AG08395 (cell line): ENCODE results near the gene KATNAL2.
A peak's percentile ranks its signal among the peaks of the same experiment; 100 is the strongest.
"Not testable (repeated sequence)": the region's sequence is repeated elsewhere in the genome, so short reads cannot be mapped to it uniquely, and the experiment has no call there.

Experiments used
- DNase-seq: peaks from one replicate; pipeline ENCODE4 v3.0.0; 2012; ENCODE audit warnings: mixed read lengths, low spot score

Gene KATNAL2

GRCh38 chr18:47034591-47034990 lies 117.2 kb downstream of the KATNAL2 start:
- DNase-seq, result not testable (repeated sequence)

GRCh38 chr18:47035156-47035671 lies 117.8 kb downstream of the KATNAL2 start, which contains the start of gene ELOA2:
ELOA2 (minus strand) TSS chr18:47035621; CDS start chr18:47035264, 357 bp downstream.
- no peak for DNase-seq

GRCh38 chr18:47036298-47036874 lies 119.0 kb downstream of the KATNAL2 start:
- DNase-seq, result peak; percentile 43

- no peak for DNase-seq
These were observed 119.7 kb downstream of the KATNAL2 start for GRCh38 chr18:47036927-47037578.

GRCh38 chr18:47040982-47041381 lies 123.6 kb downstream of the KATNAL2 start:
- DNase-seq, result no peak

GRCh38 chr18:47050468-47050867 lies 133.1 kb downstream of the KATNAL2 start:
- peak; percentile 42 for DNase-seq

- no peak for DNase-seq
These were observed 137.0 kb downstream of the KATNAL2 start for GRCh38 chr18:47054369-47054768.

- no peak for DNase-seq
These were observed 145.1 kb downstream of the KATNAL2 start for GRCh38 chr18:47062471-47062870.

- DNase-seq, result no peak
These were observed 145.7 kb downstream of the KATNAL2 start for GRCh38 chr18:47063096-47063495.

GRCh38 chr18:47067648-47068047 lies 150.2 kb downstream of the KATNAL2 start:
- no peak for DNase-seq

- peak; percentile 5 for DNase-seq
These were observed 157.9 kb downstream of the KATNAL2 start for GRCh38 chr18:47075098-47075883.

GRCh38 chr18:47077111-47077510 lies 159.7 kb downstream of the KATNAL2 start:
- DNase-seq, result no peak

GRCh38 chr18:47080872-47081271 lies 163.5 kb downstream of the KATNAL2 start:
- DNase-seq, result no peak

- no peak for DNase-seq
These were observed 164.2 kb downstream of the KATNAL2 start for GRCh38 chr18:47081578-47081977.

- no peak for DNase-seq
These were observed 170.3 kb downstream of the KATNAL2 start for GRCh38 chr18:47087676-47088075.

- DNase-seq, result no peak
These were observed 178.4 kb downstream of the KATNAL2 start for GRCh38 chr18:47095810-47096209.

GRCh38 chr18:47100212-47100831 lies 182.9 kb downstream of the KATNAL2 start:
- peak; percentile 72 for DNase-seq

- DNase-seq, result no peak
These were observed 191.0 kb downstream of the KATNAL2 start for GRCh38 chr18:47108373-47108772.

- DNase-seq, result no peak
These were observed 191.6 kb downstream of the KATNAL2 start for GRCh38 chr18:47108998-47109405.

GRCh38 chr18:47109720-47110119 lies 192.3 kb downstream of the KATNAL2 start:
- DNase-seq, result no peak

GRCh38 chr18:47110492-47111274 lies 193.3 kb downstream of the KATNAL2 start:
- no peak for DNase-seq
